ENCODE data around the gene TRPV5. TPM values are rescaled to one million over a fixed set of nuclear protein-coding genes. Genes with fewer than 3 reads are reported as not detected.

The TRPV5 gene
- total and polyA plus RNA-seq, 2 of the 8 experiments (the other 6 are each of a cell fraction or from before 2014, with no cell fraction given): 0.03 TPM; not detected in 1

GRCh38 chr7:142933624-142934023, at the start of gene TRPV5 (continued):
- TF ChIP-seq EGR1 (IDR thresholded peaks at IDR 0.05; ENCODE audit: borderline replicate concordance, low read depth, low read length) (no peak), TEAD4 (IDR thresholded peaks at IDR 0.05; ENCODE audit: low read depth, low read length) (no peak), JUND (IDR thresholded peaks at IDR 0.05; ENCODE audit: low read length) (no peak), CEBPB (IDR thresholded peaks at IDR 0.05; ENCODE audit: low read depth, low read length) (no peak), SP1 (IDR thresholded peaks at IDR 0.05; ENCODE audit: low read depth, low read length) (no peak), ATF2 (IDR thresholded peaks at IDR 0.05; ENCODE audit: low read length) (no peak), SP4 (IDR thresholded peaks at IDR 0.05; ENCODE audit: low read length) (no peak)
- TF ChIP-seq, protein P1, sequence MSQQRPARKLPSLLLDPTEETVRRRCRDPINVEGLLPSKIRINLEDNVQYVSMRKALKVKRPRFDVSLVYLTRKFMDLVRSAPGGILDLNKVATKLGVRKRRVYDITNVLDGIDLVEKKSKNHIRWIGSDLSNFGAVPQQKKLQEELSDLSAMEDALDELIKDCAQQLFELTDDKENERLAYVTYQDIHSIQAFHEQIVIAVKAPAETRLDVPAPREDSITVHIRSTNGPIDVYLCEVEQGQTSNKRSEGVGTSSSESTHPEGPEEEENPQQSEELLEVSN (IDR thresholded peaks at IDR 0.05): no peak

All from H1 (cell line).